Measurements from ENCODE around the gene SEC14L5.

SEC14L5 gene

GRCh38 chr16:4981473-4981872 is 23.3 kb downstream of the SEC14L5 start:
- Mint-ChIP-seq H3K27ac (no peak overlapping the region), H3K9me3 (peaks cover 9% of the 10 kb centered on the region), H3K36me3 (no peaks in the 10 kb centered on the region), H3K27me3 (peaks cover 9% of the 10 kb centered on the region), H3K4me1 (no peaks in the 10 kb centered on the region), H3K4me3 (no peak overlapping the region)

GRCh38 chr16:4982056-4982867 is 24.1 kb downstream of the SEC14L5 start:
- no peaks in the 10 kb centered on the region for H3K36me3 Mint-ChIP-seq
- H3K27me3 Mint-ChIP-seq: peaks cover 14% of the 10 kb centered on the region
- no peak overlapping the region for H3K4me3 Mint-ChIP-seq
- peaks cover 9% of the 10 kb centered on the region for H3K9me3 Mint-ChIP-seq
- no peak overlapping the region for H3K27ac Mint-ChIP-seq
- H3K4me1 Mint-ChIP-seq: no peaks in the 10 kb centered on the region

DNA sequence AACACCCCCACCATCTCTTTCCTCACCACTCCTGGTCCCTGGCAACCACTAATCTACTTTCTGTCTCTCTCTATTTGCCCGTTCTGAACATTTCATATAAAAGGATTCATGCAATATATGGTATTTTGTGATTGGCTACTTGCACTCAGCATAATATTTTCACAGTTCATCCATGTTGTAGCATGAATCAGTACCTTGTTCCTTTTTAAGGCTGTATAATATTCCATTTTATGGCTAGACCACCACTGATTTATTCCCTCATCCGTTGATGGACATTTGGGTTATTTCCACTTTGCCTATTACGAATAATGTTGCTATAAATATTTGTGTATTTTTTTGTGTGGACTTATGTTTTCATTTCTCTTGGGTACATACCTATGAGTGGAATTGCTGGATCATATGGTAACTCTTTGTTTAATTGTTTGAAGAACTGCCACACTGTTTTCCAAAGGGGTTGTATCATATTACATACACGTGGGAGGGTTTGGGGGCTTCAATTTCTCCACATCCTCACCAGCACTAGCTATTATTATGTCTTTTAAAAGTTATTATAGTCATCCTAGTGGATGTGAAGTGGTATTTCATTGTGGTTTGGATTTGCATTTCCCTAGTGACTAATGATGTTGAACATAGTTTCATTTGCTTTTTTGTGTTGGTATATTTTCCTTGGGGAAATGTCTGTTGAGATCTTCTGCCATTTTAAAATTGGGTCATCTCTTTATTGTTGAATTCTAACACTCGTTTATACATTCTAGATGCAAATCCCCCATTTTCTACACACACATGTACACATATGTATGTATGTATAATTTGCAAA is 26.3 kb downstream of the SEC14L5 start:
- H3K27ac Mint-ChIP-seq: no peak overlapping the region
- H3K36me3 Mint-ChIP-seq: no peaks in the 10 kb centered on the region
- no peak overlapping the region for H3K4me3 Mint-ChIP-seq
- H3K27me3 Mint-ChIP-seq: peaks cover 24% of the 10 kb centered on the region
- H3K4me1 Mint-ChIP-seq: no peaks in the 10 kb centered on the region
- peaks cover 9% of the 10 kb centered on the region for H3K9me3 Mint-ChIP-seq

DNA sequence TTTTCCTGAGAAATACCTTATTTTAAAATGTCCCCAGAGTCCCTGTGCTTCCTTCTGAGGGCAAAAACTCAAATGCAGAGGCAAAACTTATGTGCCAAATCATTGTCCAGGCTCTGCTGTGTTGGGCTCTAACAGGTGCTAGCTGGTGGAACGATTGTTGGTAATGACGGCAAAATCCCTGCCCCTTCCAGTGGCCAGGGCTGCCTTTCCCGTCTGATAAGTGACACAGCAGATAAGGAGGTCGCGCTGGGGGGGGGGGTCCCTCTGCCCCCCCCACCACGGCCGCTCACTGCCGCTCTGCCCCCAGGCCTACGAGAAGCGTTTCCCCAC is 29.1 kb downstream of the SEC14L5 start:
- no peaks in the 10 kb centered on the region for H3K36me3 Mint-ChIP-seq
- no peak overlapping the region for H3K4me3 Mint-ChIP-seq
- no peaks in the 10 kb centered on the region for H3K4me1 Mint-ChIP-seq
- peaks cover 9% of the 10 kb centered on the region for H3K9me3 Mint-ChIP-seq
- peaks cover 30% of the 10 kb centered on the region for H3K27me3 Mint-ChIP-seq
- no peak overlapping the region for H3K27ac Mint-ChIP-seq

GRCh38 chr16:4987580-4988374 is 29.6 kb downstream of the SEC14L5 start:
- H3K4me3 Mint-ChIP-seq: no peak overlapping the region
- peaks cover 9% of the 10 kb centered on the region for H3K9me3 Mint-ChIP-seq
- no peaks in the 10 kb centered on the region for H3K36me3 Mint-ChIP-seq
- H3K27me3 Mint-ChIP-seq: peaks cover 30% of the 10 kb centered on the region
- H3K4me1 Mint-ChIP-seq: no peaks in the 10 kb centered on the region
- no peak overlapping the region for H3K27ac Mint-ChIP-seq

DNA sequence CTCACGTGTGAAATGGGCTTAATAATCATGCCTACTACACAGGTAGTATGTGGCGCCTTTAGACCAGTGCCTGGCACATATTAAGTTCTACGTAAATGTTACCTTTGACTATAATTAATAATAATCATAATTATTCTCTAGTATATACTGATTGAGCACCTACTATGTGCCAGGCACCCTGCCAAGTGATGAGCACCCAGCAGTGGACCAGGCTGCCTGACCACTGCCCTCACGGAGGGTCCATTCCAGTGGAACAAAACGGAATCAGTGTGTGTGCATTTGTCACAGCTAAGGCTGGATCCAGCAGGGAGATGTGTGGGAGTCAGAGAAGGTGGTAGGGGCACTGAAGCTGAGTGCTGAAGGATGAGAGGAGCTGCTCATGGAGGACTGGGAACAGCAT is 30.5 kb downstream of the SEC14L5 start:
- no peaks in the 10 kb centered on the region for H3K4me1 Mint-ChIP-seq
- peaks cover 9% of the 10 kb centered on the region for H3K9me3 Mint-ChIP-seq
- no peak overlapping the region for H3K4me3 Mint-ChIP-seq
- no peak overlapping the region for H3K27ac Mint-ChIP-seq
- no peaks in the 10 kb centered on the region for H3K36me3 Mint-ChIP-seq
- peaks cover 30% of the 10 kb centered on the region for H3K27me3 Mint-ChIP-seq

GRCh38 chr16:4989391-4990006 is 31.4 kb downstream of the SEC14L5 start:
- H3K36me3 Mint-ChIP-seq: no peaks in the 10 kb centered on the region
- no peak overlapping the region for H3K4me3 Mint-ChIP-seq
- H3K4me1 Mint-ChIP-seq: no peaks in the 10 kb centered on the region
- peaks cover 25% of the 10 kb centered on the region for H3K27me3 Mint-ChIP-seq
- H3K9me3 Mint-ChIP-seq: peaks cover 4% of the 10 kb centered on the region
- no peak overlapping the region for H3K27ac Mint-ChIP-seq

- H3K27ac Mint-ChIP-seq: no peak overlapping the region
- peaks cover 29% of the 10 kb centered on the region for H3K27me3 Mint-ChIP-seq
- no peak overlapping the region for H3K4me3 Mint-ChIP-seq
- H3K4me1 Mint-ChIP-seq: no peaks in the 10 kb centered on the region
- H3K36me3 Mint-ChIP-seq: no peaks in the 10 kb centered on the region
- no peaks in the 10 kb centered on the region for H3K9me3 Mint-ChIP-seq
These were observed 32.3 kb downstream of the SEC14L5 start for GRCh38 chr16:4990415-4990814.

DNA sequence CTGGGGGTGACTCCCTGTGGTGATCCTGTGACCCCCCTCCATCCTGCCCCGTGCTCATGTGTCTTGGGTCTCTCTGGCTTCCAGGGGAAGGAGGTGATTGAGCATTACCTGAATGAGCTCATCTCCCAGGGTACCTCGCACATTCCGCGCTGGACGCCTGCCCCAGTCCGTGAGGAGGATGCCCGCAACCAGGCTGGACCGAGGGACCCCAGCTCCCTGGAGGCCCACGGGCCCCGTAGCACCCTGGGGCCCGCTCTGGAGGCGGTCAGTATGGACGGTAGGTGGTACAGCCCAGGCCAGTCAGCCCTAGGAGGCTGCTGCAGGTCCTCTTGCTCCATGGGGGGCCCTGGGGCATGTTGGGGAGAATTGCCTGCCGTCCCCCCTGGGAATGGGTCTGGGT is 33.6 kb downstream of the SEC14L5 start:
- no peaks in the 10 kb centered on the region for H3K4me1 Mint-ChIP-seq
- no peak overlapping the region for H3K4me3 Mint-ChIP-seq
- no peaks in the 10 kb centered on the region for H3K36me3 Mint-ChIP-seq
- no peak overlapping the region for H3K27ac Mint-ChIP-seq
- H3K27me3 Mint-ChIP-seq: peaks cover 25% of the 10 kb centered on the region
- no peaks in the 10 kb centered on the region for H3K9me3 Mint-ChIP-seq

GRCh38 chr16:4994719-4995434 is 36.7 kb downstream of the SEC14L5 start:
- Mint-ChIP-seq H3K27me3 (peaks cover 7% of the 10 kb centered on the region), H3K9me3 (no peaks in the 10 kb centered on the region), H3K27ac (no peak overlapping the region), H3K36me3 (no peaks in the 10 kb centered on the region), H3K4me1 (no peaks in the 10 kb centered on the region), H3K4me3 (no peak overlapping the region)

DNA sequence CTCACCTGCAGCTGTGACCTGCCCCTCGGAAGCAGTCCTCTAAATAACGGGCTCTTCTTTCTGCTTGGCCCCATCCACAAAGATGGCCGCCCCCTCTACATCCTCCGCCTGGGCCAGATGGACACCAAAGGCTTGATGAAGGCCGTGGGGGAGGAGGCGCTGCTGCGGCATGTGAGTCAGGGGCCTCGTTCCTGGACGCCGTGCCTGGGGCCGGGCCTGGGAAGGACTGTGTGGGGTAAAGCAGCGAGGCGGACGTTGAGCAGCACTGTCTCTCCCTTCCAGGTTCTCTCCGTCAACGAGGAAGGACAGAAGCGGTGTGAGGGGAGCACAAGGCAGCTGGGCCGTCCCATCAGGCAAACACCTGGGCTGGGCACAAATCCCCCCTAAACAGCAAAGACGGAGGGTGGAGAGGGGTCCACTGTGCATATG is 42.5 kb downstream of the SEC14L5 start:
- Mint-ChIP-seq H3K36me3 (no peaks in the 10 kb centered on the region), H3K4me1 (no peaks in the 10 kb centered on the region), H3K9me3 (no peaks in the 10 kb centered on the region), H3K4me3 (no peak overlapping the region), H3K27me3 (peaks cover 1% of the 10 kb centered on the region), H3K27ac (no peak overlapping the region)

GRCh38 chr16:5001571-5001970 is 43.4 kb downstream of the SEC14L5 start:
- Mint-ChIP-seq H3K4me3 (no peak overlapping the region), H3K4me1 (no peaks in the 10 kb centered on the region), H3K27me3 (peaks cover 1% of the 10 kb centered on the region), H3K36me3 (no peaks in the 10 kb centered on the region), H3K9me3 (no peaks in the 10 kb centered on the region), H3K27ac (no peak overlapping the region)

DNA sequence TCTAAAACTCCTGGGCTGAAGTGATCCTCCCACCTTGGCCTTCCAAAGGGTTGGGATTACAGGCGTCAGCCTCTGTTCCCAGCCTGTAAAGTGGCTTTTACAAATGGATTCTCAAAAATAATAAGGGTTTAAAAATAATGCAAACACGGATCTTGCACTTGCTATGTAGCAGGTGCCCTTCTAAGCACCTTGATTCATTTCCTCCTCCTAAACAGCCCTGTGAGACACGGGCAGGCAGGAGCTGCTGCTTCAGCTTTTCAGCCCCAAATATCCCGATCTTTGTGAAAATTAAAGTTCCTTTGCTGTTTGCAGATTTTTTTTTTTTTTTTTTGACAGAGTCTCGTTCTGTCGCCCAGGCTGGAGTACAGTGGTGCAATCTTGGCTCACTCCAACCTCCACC is 43.9 kb downstream of the SEC14L5 start:
- no peaks in the 10 kb centered on the region for H3K36me3 Mint-ChIP-seq

GRCh38 chr16:5002699-5003143 is 44.6 kb downstream of the SEC14L5 start:
- Mint-ChIP-seq H3K4me1 (no peaks in the 10 kb centered on the region), H3K27me3 (no peaks in the 10 kb centered on the region), H3K36me3 (no peaks in the 10 kb centered on the region), H3K27ac (no peak overlapping the region), H3K9me3 (no peaks in the 10 kb centered on the region), H3K4me3 (no peak overlapping the region)

More for the DNA sequence above, 43.9 kb downstream of the SEC14L5 start:
- Mint-ChIP-seq H3K27ac (no peak overlapping the region), H3K4me1 (no peaks in the 10 kb centered on the region), H3K4me3 (no peak overlapping the region), H3K27me3 (no peaks in the 10 kb centered on the region), H3K9me3 (no peaks in the 10 kb centered on the region)

DNA sequence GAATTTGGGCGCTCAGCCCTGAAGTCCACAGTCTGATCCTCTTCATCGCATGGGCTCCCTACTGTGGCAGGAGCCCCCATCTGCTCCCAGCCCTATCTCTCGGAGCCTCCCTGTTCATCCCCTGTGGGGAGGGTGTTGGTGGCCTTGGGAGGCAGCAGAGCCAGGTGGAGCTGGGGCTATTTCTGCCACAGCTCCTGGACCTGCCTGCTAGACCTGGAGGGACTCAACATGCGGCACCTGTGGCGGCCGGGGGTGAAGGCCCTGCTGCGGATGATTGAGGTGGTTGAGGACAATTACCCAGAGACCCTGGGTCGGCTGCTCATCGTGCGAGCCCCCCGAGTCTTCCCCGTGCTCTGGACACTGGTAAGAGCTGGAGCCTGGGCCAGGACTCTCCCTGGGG is 45.1 kb downstream of the SEC14L5 start:
- Mint-ChIP-seq H3K4me3 (no peak overlapping the region), H3K9me3 (no peaks in the 10 kb centered on the region), H3K27ac (no peak overlapping the region), H3K4me1 (no peaks in the 10 kb centered on the region), H3K36me3 (no peaks in the 10 kb centered on the region), H3K27me3 (no peaks in the 10 kb centered on the region)

Data from activated naive CD4-positive, alpha-beta T cell treated with anti-CD3 and anti-CD28 coated beads, Interleukin-2, amount 50 U/mL, for 24 hours (primary cell).